ENCODE data around the gene ANGPTL2.
A peak's percentile ranks its signal among the peaks of the same experiment; 100 is the strongest.

ANGPTL2 gene

DNA sequence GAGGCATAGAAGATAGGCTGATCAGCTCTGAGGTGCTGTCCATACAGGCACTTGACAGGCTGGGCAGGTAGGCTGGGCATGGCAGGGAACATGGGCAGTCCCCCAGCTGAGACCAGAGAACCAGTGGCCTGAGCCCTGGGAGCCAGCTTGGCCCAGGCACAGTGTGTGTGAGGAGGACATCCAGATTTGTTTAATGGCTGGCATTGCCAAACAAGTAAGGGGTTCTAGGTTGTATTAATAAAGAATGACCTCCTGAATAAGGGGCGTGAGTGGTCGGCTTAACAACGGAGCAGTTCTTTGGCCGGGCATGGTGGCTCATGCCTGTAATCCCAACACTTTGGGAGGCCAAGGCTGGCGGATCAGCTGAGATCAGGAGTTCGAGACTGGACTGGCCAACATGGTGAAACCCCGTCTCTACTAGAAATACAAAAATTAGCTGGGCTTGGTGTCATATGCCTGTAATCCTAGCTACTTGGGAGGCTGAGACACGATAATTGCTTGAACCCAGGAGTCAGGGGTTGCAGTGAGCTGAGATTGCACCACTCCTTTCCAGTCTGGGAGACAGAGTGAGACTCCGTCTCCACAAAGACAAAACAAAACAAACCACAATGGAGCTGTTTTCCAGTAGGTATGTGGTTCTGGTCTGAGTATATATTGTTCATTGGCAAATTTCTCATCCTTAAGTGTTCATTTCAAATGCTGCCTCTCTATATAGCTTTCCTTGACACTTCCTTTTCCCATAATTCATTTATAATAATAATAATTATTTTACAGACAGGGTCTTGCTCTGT is 56.2 kb downstream of the ANGPTL2 start:
- no peak overlapping the region for H3K4me3 ChIP-seq (replicated peaks; ENCODE audit: low read depth, low read length)
- TF ChIP-seq, protein P1, sequence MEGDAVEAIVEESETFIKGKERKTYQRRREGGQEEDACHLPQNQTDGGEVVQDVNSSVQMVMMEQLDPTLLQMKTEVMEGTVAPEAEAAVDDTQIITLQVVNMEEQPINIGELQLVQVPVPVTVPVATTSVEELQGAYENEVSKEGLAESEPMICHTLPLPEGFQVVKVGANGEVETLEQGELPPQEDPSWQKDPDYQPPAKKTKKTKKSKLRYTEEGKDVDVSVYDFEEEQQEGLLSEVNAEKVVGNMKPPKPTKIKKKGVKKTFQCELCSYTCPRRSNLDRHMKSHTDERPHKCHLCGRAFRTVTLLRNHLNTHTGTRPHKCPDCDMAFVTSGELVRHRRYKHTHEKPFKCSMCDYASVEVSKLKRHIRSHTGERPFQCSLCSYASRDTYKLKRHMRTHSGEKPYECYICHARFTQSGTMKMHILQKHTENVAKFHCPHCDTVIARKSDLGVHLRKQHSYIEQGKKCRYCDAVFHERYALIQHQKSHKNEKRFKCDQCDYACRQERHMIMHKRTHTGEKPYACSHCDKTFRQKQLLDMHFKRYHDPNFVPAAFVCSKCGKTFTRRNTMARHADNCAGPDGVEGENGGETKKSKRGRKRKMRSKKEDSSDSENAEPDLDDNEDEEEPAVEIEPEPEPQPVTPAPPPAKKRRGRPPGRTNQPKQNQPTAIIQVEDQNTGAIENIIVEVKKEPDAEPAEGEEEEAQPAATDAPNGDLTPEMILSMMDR (IDR thresholded peaks at IDR 0.05; ENCODE audit: low read length, missing control alignments): no peak
- DNase-seq (ENCODE audit: low read depth): peak; percentile 72

DNA sequence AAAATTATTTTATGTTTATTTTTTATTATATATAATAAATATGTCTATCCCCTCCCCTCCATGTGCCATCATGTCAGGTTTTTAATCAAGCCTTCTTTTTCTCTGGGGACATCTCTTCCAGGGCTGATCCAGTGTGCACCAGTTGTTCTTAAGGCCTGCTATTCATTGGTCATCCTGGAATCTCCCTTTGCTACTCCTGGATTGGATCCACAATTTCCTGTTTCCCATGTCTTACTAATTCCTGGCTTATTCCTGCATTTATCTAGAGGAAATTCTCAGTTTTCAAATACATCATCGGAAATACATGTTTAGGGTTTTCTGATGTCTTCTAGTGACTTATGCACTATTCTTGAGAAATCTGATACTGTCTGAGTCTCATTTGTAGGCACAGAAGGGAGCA is 56.8 kb downstream of the ANGPTL2 start:
- TF ChIP-seq, protein P1 (IDR thresholded peaks at IDR 0.05; ENCODE audit: low read length, missing control alignments): no peak
- peak; percentile 97 for DNase-seq (ENCODE audit: low read depth)
- no peak overlapping the region for H3K4me3 ChIP-seq (replicated peaks; ENCODE audit: low read depth, low read length)

DNA sequence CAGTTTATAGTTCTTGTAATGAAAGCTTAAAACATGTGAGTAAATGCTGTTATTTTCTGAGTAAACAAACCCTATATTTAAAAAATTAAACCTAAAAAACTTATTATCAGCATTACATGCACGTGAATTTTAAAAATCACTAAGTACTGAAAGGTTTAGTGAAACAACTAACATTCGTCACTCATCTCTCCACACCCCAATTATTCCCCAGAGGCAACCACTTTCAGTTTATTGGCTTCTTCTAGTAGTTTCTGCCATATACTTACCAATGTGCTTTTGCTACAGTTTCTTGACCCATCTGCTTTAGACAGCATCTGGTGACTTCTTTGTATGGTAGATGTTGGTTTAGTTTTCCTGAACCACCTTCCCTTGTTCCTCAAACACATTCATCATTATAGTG is 58.1 kb downstream of the ANGPTL2 start:
- TF ChIP-seq, protein P1 (IDR thresholded peaks at IDR 0.05; ENCODE audit: low read length, missing control alignments): no peak
- H3K4me3 ChIP-seq (replicated peaks; ENCODE audit: low read depth, low read length): no peak overlapping the region
- no peak for DNase-seq (ENCODE audit: low read depth)

DNA sequence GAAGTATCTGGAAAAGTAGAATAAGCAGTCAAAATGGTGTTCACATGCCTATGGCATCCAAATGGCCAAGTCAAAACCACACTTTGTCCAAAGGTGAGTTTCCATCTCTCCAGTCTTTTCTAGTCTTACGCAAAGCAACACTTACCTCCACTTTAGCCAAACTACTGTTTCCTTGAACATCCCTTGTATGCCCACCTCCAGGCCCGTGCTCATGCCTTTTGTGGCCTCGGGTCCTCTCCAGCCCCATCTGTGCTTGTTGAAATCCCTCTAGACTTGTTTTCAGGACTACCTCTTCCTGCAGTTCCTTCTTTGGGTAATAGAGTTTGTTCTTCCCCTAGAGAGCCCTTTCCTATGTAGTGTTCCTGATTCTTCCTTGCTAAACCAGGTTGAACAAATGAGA is 61.0 kb downstream of the ANGPTL2 start:
- H3K4me3 ChIP-seq (replicated peaks; ENCODE audit: low read depth, low read length): no peak overlapping the region
- no peak for DNase-seq (ENCODE audit: low read depth)
- TF ChIP-seq, protein P1 (IDR thresholded peaks at IDR 0.05; ENCODE audit: low read length, missing control alignments): no peak

DNA sequence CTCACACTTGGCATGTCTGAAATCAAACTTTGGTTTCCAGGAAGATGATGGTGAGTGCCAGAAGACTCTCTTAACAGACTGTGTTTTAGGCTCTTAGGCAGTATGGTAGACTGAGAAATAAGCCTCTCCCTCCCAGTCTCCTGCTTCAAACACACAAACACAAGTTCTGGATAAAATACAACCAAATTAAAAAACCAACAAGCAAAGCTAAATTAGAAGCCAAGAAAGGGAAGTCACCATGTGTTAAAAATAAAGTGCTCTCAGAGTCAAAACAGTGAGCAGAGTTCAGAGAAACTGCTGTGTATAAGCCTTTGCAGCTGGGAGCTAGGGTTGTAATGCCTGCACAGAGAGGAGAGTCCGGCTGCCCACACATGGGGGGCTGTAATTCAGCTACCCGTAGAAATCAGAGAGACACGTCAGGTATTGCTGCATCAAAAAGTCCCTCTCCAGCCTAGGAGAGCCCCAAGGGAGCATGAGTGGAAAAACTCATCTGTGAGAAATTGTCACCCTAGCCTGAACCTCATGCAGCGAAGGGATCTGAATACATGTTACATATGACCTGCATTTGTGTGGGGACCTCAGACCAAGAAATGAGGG is 62.6 kb downstream of the ANGPTL2 start:
- no peak for DNase-seq (ENCODE audit: low read depth)
- TF ChIP-seq, protein P1 (IDR thresholded peaks at IDR 0.05; ENCODE audit: low read length, missing control alignments): no peak
- no peak overlapping the region for H3K4me3 ChIP-seq (replicated peaks; ENCODE audit: low read depth, low read length)

DNA sequence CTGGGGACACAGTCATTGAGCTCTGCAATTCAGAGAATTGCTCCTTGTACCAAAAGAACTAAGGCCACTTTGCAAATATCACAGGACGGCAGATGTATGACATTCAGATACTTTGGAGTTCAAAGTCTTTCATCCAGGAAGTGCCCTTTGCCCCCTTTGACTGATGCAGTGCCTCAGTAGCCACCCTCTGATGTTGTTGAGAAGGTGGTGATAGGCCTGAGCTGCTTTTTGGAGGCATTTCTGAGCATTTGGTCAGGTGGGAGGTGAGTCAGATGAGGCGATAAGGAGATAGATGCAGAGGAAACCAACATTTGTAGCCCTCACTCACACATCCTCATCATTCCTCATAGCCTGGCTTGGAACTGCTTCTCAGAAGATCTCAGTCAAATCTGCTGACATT is 63.4 kb downstream of the ANGPTL2 start:
- no peak for DNase-seq (ENCODE audit: low read depth)
- TF ChIP-seq, protein P1 (IDR thresholded peaks at IDR 0.05; ENCODE audit: low read length, missing control alignments): no peak
- no peak overlapping the region for H3K4me3 ChIP-seq (replicated peaks; ENCODE audit: low read depth, low read length)

Data from fibroblast of pulmonary artery (primary cell).